ENCODE measurements around the gene SHC3. TPM values are rescaled to one million over a fixed set of nuclear protein-coding genes. Genes with fewer than 3 reads are reported as not detected.

SHC3 gene
- total RNA-seq, 4 donors from 2014 or later = 2.3 to 4.9 (median 4.8) TPM

- no peak for ATAC-seq
- Histone ChIP-seq H3K9me3 (no peaks in the 10 kb centered on the region), H3K27ac (no peak overlapping the region), H3K4me1 (no peaks in the 10 kb centered on the region), H3K27me3 (no peaks in the 10 kb centered on the region), H3K4me3 (no peak overlapping the region), H3K36me3 (no peaks in the 10 kb centered on the region)
- 97% methylated on average over 3 of the region's 3 CpGs; no CpG with 5 or more reads in 1 of the 2 donors for WGBS, 2 donors (ENCODE audit: low coverage in 1 of 2)
- TF ChIP-seq POLR2A (IDR thresholded peaks at IDR 0.05) (no peak), POLR2AphosphoS5 (IDR thresholded peaks at IDR 0.05) (no peak), CTCF (IDR thresholded peaks at IDR 0.05) (no peak), EP300 (IDR thresholded peaks at IDR 0.05) (no peak)
Observed at GRCh38 chr9:88960632-88961031, 218.0 kb downstream of the SHC3 start.

GRCh38 chr9:88959727-88960469 is 218.7 kb downstream of the SHC3 start:
- H3K36me3 ChIP-seq = no peaks in the 10 kb centered on the region
- WGBS, 2 donors (ENCODE audit: low coverage in 1 of 2) = 73 to 83% methylated on average over 2 to 3 of the region's 5 CpGs
- TF ChIP-seq POLR2A (IDR thresholded peaks at IDR 0.05) = no peak
- no peak for TF ChIP-seq CTCF (IDR thresholded peaks at IDR 0.05)
- TF ChIP-seq POLR2AphosphoS5 (IDR thresholded peaks at IDR 0.05) = no peak
- no peak for TF ChIP-seq EP300 (IDR thresholded peaks at IDR 0.05)

GRCh38 chr9:88957526-88957925 is 221.1 kb downstream of the SHC3 start:
- no peaks in the 10 kb centered on the region for H3K36me3 ChIP-seq
- H3K4me3 ChIP-seq = no peak overlapping the region
- no peaks in the 10 kb centered on the region for H3K9me3 ChIP-seq
- no peak for TF ChIP-seq EP300 (IDR thresholded peaks at IDR 0.05)
- TF ChIP-seq CTCF (IDR thresholded peaks at IDR 0.05) = no peak
- TF ChIP-seq POLR2AphosphoS5 (IDR thresholded peaks at IDR 0.05) = no peak
- no peak for TF ChIP-seq POLR2A (IDR thresholded peaks at IDR 0.05)
- 100% methylated on average over 1 of the region's 3 CpGs; no CpG with 5 or more reads in 1 of the 2 donors for WGBS, 2 donors (ENCODE audit: low coverage in 1 of 2)
- H3K27me3 ChIP-seq = no peaks in the 10 kb centered on the region
- no peak overlapping the region for H3K27ac ChIP-seq
- peaks cover 0 to 16% (median 6%) of the 10 kb centered on the region in 3 donors for H3K4me1 ChIP-seq
- no peak for ATAC-seq

More at GRCh38 chr9:88959727-88960469, 218.7 kb downstream of the SHC3 start:
- no peaks in the 10 kb centered on the region for H3K4me1 ChIP-seq
- H3K4me3 ChIP-seq = no peak overlapping the region
- H3K27ac ChIP-seq = no peak overlapping the region
- H3K9me3 ChIP-seq = no peaks in the 10 kb centered on the region
- H3K27me3 ChIP-seq = no peaks in the 10 kb centered on the region
- no peak for ATAC-seq

Other genes with a start within 250 kb of the SHC3 start
- 100 to 1,000 TPM in 3 of 4 donors, 10 to 100 TPM in 1; 77.9 to 351 (median 167) TPM for gene S1PR3, start 187.3 kb downstream of the SHC3 start, total RNA-seq
- gene CKS2, start 132.4 kb upstream of the SHC3 start, total RNA-seq = 1 to 10 TPM in 3 of 4 donors, under 1 TPM in 1; 0.81 to 9.9 (median 4.2) TPM
- 10 to 100 TPM; 23.3 to 49.5 (median 33.4) TPM for gene SECISBP2, start 139.7 kb upstream of the SHC3 start, total RNA-seq

Measured in gastroesophageal sphincter (tissue), 4 donors.